HL-60 (cell line): Measurements from ENCODE around the gene REXO1.

ENCODE experiments used
- CTCF ChIP-seq: IDR thresholded peaks from one replicate; pipeline ENCODE4 v1.5.1; 2011; ENCODE audit warnings: low read length, control low read depth, inconsistent platforms; ENCODE audit not compliant: insufficient read depth
- GABPA ChIP-seq: IDR thresholded peaks from 2 replicates; pipeline ENCODE4 v1.6.1; 2012; ENCODE audit warnings: low read depth
- POLR2AphosphoS5 ChIP-seq: IDR thresholded peaks from 2 replicates; pipeline ENCODE4 v1.6.1; 2012; ENCODE audit warnings: low read depth
- SPI1 ChIP-seq: IDR thresholded peaks from 2 replicates; pipeline ENCODE4 v1.6.1; 2012; ENCODE audit warnings: low read depth, mild to moderate bottlenecking, borderline replicate concordance

- TF ChIP-seq CTCF (no peak), POLR2AphosphoS5 (no peak), GABPA (no peak), SPI1 (no peak)
Measured at GRCh38 chr19:1840541-1841115, 7.7 kb downstream of the REXO1 start.
